ENCODE data around the gene PDCD2L.
A peak's percentile ranks its signal among the peaks of the same experiment; 100 is the strongest.
"Not testable (repeated sequence)": the region's sequence is repeated elsewhere in the genome, so short reads cannot be mapped to it uniquely, and the experiment has no call there.

Gene PDCD2L

DNA sequence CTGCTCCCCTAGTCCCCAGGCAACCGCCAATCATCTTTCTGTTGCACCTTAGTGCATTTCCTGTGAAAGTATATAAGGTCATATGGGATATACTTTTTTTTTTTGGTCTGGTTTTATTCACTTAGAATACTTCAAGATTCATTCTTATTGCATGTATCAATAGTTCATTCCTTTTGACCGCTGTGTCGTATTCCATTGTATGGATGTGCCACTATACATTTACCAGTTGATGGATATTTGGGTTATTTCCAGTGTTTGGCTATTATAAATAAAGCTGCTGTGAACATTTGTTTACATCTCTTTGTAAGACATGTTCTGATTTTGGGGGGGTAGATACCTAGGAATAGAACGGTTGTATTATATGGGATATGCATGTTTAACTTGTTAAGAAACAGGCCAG lies 14.1 kb downstream of the PDCD2L start:
- no peak for DNase-seq

DNA sequence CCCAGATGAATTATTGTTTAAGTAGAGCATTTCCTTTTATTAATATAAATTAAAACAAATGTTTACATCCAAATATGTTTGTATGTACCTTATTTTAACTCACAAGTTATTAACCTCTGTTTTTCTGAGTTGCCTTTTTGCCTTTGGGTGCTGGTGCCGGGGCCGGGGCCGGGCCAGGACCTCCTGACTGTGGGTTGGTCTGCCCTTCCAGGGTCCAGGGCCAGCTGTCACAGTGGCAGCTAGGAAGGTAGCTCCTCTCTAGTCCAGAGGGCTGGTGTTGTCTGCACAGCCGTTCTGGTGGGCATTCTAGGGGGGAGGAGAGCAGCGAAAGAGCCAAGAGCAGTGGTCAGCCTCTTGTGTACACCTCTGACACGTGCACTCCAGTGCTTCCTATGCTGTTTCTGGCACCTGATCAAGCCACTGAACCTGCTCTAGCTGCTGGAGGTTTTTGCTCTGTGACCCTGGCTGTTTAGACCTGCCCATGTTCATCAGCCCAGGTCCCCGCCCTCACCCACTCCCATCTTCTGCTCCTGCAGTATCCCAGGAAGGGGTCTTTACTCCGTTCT lies 22.0 kb downstream of the PDCD2L start:
- DNase-seq = no peak

DNA sequence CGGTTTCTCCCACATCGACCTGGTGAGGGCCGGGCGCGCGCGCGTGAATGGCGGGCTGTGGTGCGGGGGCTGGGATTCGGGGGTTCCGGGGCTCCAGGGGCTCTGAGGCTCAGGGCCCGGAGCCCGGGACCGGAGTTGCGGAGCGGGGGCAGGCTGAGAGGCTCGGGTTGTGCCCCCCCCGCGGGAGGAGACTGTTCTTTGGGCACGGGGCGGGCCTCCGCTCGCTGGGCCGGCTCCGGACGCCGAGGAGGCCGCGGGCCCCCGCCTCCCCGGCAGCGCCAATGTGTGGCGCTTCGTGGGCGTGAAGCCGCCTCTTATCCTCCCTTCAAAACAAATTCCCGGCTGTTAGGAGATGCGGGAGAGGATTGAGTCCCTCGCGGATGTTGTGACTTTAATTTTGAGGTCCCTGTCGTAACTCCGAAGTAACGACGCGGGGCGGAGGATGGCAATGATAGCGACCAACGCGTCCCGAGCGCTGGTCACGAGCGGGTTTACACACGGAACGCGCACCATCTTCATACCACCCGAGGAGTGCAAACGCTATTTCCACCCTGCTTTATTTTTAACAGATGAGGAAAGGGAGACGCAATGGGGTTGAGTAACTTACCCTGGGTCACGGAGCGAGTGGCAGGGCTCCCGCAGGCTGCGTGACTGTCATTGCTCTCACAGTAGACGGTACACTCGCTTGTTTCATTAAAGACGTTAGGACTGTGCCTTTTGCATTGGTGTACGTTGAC lies 24.5 kb downstream of the PDCD2L start:
- DNase-seq = peak; percentile 15

DNA sequence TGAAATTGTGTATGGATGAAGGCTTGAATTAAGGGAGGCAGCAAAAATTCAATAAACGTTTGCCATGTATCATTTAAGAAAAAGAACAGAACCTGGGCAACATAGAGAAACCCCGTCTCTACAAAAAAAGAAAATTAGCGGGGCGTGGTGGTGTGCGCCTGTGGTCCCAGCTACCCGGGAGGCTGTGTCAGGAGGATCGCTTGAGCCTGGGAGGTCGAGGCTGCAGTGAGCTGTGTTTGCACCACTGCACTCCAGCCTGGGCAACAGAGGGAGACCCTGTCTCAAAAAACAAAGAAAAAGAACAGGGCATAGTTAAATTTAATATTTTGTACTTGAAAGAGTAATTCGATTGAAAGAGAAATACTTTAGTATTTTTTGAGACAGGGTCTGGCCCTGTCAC lies 25.4 kb downstream of the PDCD2L start:
- no peak for DNase-seq

DNA sequence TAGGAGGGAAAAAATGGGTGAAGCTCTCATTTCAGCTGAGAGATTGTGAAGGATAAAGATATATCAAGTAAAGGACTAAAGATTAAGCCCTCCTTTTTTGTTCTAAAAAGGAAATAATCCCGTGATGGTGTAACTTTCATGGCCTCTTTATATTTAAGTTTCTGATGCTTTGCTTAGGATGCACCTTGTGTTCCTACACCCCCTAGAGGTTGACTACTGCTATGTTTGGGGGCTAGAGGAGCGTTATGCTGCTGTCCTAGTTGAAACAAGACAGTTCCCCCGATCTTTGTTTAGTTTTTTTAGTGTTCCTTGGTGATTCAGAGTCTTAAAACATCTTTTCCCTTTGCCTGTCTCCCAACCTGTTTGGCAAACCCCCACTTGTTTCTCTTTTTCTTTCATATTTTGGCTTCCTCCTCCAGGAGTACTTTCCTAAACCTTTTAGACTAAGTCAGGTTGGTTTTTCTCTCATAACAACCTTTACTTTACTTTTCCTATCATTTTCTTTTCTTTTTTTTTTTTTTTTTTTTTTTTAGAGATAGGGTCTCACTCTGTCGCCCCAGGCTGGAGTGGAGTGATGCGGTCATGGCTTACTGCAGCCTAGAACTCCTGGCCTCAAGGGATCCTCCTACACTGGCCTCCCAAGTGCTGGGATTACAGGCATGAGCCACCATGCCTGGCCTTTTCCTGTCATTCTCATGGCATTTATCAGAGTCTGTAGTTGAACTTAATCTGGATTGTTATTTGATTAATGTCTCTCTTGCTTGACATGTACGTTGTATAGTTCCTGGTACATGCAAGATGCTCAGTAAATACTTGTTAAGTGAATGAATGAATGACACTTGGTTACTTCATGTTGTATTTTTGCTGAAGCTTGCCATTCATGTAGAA lies 26.8 kb downstream of the PDCD2L start:
- peak; percentile 48 for DNase-seq

DNA sequence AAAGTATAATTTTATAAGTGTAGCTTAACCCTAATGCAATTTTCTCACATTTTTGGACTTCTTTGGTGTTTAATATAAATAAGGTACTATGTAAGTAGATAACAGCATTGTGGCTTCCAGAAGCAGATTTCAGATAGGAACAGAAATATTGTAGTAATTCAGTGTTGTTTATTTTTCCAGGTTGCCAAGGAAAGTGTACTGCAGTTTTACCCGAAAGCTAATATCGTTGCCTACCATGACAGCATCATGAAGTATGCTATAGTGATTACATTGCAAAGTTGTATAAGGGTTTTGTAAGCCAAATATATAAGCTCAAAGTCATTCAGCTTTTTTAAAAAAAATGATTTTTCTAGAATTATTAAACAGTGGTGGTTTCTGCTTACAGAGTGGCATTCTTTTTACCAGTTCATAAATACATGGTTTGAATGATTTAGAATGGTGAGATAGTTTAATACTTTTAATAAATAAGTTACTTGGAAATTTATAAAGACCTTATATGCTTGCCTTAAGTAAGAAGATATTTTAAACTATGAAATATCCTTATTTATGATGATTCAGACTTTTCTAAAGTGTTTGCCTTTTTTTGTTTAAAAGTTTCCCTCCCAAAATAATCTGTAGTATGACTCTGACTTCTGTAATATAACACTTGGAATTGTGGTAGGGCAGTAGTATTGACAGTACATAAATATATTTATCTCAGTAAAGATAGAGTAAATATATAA lies 27.6 kb downstream of the PDCD2L start:
- no peak for DNase-seq

DNA sequence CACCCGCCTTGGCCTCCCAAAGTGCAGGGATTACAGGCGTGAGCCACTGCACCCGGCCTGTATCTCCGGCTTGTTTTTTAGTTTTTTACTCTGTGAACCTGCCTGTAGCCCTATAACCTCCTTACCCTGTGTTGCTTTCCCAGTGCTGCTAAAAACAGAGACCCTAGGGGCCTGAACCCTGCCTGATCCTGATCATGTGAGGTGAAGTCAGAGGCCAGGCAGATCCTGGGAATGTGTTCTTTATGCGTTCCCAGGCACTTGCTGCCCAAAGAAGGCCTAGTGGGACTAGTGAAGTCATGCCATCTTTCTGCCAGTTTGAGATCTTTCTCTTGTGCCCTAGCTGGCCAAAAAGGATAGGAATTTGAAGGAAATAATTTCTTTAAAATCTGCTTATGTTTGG lies 28.6 kb downstream of the PDCD2L start:
- DNase-seq = no peak

DNA sequence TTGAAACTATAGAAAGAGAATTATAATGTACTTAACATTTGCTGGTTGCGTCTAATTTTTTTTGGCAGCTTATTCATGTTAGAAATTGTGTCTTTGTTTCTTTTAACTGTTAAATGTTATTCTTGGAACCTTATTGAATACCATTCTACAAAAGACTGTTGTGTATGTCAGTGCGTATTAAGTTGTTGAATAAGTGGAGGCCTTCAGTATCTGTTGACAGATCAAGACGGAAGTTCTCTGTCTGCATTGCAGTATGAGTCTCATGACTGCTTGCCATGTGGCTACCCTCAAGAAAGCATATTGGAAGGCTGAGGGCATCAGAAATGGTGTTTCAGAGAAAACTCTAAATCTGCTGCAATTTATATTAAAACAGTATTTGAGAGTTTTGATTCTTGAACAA lies 32.5 kb downstream of the PDCD2L start:
- DNase-seq = peak; percentile 12

DNA sequence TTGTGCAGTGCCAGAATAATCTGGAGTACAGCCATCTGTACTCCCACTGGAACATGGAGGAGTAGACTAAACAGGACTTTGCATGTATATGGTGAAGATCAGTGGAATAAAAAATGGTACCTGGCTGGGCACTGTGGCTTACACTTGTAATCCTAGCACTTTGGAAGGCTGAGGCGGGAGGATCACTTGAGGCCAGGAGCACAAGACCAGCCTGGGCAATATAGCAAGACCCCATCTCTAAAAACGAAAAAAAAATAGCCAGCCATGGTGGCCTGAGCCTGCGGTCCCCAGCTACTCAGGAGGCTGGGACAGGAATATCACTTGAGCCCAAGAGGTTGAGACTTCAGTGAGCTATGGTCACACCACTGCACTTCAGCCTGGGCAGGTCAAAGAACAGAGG lies 44.0 kb downstream of the PDCD2L start:
- no peak for DNase-seq

DNA sequence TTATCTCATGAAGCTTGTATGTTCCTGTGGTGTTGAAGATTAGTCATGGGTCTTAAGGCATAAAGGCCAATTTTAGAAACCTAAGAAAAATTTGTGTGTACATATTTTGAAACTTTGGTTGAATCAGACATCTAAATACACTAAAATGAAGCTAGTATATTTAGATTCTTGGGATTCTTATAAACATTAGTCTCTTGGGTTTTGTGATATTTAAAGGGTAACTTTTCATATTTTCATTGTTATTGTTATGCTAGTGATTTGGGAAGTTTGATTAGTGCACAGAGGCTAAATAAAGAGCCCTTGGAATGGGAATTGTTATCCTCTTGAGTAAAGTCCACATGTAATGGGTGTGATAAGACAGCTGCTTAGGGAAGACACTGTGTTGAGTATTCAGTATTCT lies 48.5 kb downstream of the PDCD2L start:
- peak; percentile 67 for DNase-seq

DNA sequence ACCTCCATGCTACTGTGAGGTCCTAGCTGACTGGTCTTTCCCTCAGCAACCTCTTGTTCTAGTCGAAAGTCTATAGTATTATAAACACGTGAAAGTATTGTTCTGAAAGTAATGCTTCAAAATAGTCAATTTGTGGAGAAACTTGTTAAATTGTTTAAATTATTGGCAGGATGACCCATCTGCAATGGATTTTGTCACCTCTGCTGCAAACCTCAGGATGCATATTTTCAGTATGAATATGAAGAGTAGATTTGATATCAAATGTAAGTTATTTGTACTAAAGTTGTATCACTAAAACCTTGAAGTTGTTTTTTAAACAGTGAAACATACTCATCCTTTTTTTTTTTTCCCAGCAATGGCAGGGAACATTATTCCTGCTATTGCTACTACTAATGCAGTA lies 49.9 kb downstream of the PDCD2L start:
- DNase-seq = peak; percentile 76

DNA sequence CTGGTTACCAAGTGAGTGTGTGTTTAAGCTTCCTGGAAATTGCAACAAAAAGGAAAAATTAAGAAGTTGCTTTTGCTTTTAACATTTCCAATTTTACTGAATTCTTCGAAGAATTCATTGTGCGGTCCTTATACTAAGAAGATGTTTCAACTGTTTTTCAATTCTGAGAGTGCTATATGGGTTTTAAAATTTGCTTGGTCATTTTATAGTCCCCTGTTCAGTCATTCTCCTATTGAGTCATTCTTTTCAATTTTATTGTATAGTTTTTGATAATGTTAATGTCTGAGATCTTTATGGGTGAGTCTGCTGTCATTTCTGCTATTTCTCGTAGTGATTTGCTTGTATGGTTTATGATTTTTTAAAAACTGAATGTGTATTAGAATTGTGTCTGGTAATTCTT lies 50.5 kb downstream of the PDCD2L start:
- no peak for DNase-seq

DNA sequence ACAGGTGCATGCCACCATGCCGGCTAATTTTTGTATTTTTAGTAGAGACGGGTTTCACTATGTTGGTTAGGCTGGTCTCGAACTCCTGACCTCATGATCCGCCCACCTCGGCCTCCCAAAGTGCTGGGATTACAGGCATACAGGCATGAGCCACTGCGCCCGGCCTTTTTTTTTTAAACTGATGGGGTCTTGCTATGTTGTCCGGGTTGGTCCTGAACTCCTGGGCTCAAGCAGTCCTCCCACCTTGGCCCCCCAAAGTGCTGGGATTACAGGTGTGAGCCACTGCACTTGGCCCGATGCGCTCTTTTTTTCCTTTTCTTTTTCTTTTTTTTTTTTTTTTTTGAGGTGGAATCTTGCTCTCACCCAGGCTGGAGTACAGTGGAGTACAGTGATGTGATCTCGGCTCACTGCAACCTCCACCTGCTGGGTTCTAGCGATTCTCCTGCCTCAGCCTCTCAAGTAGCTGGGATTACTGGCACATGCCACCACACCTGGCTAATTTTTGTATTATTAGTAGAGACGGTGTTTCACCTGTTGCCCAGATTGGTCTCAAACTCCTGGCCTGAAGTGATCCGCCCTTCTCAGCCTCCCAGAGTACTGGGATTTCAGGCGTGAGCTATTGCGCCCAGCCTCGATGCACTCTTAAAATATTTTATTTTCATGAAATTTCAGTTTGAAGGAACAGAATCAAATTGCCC lies 51.7 kb downstream of the PDCD2L start:
- not testable (repeated sequence) for DNase-seq

DNA sequence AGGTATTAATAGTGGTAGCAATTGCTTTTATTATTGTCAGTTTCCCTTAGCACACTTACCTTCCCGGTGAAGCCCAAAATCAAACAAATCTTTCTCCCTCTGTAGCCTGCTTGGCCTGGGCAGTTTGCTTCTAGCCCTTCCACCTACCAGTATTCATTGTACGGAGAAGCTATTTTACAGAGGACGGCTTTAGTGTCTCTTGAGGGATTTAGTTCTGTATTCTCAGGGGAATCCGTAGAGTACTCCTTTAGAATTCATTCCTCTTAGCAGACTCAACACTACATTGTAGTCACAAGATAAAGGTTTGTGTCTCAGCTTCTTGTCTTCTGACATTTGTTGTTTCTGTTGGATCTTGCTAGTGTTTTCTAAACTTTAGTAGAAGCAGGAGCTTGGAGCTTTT lies 53.2 kb downstream of the PDCD2L start:
- no peak for DNase-seq

DNA sequence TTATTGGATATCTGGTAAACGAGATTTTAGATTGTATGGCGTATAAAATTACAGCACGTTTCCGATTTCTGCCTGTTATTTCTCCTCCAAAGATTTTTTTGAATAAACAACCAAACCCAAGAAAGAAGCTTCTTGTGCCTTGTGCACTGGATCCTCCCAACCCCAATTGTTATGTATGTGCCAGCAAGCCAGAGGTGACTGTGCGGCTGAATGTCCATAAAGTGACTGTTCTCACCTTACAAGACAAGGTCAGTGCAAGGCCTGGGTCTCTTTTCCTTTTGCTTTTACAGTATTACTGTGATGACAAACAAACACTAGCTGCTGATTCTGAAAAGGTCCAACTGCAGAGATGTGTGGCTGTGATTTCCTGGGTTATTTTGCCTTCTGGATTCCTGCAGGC lies 54.5 kb downstream of the PDCD2L start:
- DNase-seq = no peak

DNA sequence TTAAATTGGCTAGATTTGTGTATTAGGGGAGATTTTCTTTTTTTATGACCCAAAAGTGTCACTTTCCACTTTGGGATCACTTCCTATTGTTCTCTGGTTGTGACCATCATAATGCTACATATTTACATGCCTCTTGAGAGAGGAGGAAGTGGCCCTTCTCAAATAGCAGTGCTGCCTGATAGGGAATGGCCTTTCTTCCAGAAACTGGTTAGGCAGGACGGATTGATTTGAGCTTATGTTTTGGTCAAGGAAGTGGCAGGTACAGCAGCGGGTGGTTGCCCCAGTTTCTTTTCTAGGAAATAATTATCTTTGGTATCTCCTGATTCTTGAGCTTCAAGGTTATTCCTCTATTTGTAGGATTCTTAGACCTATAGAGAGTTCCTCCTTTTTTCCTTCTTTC lies 55.4 kb downstream of the PDCD2L start:
- no peak for DNase-seq

DNA sequence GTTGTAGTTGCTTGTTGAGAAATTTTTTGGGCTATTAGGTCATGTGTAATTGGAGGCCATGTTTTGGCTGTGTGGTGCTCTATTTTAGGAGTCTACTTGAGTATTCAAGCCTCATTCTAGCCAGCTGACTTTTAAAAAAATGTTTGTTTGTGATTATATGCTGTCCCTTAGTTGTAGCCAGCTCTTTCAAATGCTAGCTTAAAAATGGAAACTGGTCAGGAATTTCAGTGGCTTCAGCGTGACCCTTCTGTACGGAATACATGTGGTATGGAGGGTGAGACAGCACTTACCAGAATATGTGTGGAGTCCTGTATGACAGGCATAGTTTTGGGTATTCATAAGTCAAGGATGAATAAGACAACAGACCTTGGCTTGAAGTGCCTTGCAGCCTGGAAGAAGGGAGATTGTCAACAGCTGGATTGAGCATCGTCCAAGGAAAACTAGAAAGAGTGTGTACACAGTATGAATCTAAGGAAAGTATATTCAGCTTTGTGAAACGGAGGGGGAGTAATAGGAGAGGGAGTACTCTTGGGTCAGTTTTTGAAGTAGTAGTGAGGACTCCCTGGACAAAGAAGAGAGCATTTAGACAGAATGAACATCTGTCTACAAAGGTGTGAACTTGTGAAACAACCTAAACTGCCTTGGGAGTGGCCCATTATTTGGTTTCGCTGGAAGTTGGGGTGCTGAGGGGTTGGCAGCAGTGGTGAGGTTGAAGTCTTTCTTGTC lies 57.3 kb downstream of the PDCD2L start:
- DNase-seq = no peak

DNA sequence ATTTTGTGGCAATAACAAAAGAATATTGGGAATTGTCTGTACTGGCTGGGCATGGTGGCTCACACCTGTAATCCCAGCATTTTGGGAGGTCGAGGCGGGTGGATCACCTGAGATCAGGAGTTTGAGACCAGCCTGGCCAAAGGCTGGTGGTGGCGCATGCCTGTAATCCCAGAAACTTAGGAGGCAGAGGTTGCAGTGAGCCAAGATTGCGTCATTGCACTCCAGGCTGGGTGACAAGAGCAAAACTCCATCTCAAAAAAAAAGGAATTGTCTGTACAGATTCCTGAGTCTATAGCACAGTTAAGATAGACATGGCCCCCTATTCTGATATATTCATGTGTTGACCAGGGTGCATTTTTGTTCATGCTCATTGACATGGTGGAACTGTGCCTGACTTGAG lies 60.6 kb downstream of the PDCD2L start:
- DNase-seq = not testable (repeated sequence)

DNA sequence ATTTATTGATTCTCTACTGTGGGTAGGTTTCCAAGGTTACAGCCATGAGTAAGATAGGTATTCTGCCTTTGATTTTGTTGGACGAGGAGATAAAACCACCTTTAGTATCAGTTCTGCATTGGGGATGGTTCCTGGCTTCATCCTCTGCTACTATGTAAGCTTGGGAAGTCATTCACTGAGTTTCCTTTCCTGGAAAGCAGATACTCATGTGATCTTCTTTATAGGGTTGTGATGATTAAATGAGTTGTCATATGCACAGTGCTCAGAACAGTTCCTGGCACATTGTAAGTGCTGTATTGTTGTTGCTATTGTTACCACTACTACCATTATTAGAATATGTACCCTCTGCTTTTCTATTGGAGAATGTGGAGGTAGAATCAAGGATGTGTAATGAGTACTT lies 64.2 kb downstream of the PDCD2L start:
- no peak for DNase-seq

DNA sequence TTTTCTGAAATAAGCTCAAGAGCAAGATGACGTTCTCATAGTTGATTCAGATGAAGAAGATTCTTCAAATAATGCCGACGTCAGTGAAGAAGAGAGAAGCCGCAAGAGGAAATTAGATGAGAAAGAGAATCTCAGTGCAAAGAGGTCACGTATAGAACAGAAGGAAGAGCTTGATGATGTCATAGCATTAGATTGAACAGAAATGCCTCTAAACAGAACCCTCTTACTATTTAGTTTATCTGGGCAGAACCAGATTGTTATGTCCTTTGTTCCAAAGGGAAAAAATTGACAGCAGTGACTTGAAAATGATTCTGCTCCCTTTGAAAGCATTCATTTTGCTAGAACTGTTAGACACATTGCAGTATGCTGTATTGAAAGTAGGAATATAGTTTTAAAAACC lies 64.8 kb downstream of the PDCD2L start:
- DNase-seq = not testable (repeated sequence)

DNA sequence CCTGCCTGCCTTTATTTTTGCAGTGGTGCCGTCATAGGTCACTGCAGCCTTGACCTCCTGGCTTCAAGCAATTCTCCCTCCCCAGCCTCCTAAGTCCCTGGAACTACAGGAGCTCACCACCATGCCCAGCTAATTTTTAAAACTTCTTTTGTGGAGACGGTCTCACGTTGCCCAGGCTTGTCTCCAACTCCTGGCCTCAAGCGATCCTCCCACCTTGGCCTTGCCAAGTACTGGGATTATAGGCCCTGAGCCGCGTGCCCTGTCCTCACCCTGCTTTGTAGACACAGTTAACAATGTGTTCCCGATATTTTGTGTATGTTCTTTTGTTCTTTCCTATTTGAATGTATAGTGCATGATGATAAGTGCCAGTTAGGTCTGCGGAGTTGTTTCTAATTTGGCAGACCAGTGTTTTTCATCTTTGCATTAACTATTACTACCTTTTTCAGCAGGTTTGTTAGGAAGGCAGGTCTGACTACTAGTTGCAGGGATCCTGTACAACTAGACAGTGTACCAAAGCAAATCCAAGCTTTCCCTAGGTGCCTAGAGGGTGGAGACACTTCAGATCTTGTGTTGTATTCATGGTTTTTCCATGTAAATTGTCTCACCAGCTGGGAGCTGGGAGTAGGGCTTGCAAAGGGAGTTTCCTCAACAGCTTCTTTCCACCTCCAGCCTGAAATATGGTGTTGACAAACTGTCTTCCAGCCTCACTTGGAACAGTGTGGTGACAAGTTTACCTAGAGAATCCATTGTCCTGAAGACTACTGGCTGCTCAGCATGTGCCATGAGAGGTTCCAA lies 67.9 kb downstream of the PDCD2L start:
- DNase-seq = no peak
